HG03520 (cell line): Measurements from ENCODE around the gene MAGEF1.
"Not testable (repeated sequence)": the region's sequence is repeated elsewhere in the genome, so short reads cannot be mapped to it uniquely, and the experiment has no call there.

Experiments used
- ATAC-seq: cut with Tn5 transposase; IDR thresholded peaks from one replicate; pipeline ENCODE4 v1.9.1; 2021; ENCODE audit warnings: mild to moderate bottlenecking, moderate library complexity; ENCODE audit not compliant: unreplicated experiment

Gene MAGEF1

DNA sequence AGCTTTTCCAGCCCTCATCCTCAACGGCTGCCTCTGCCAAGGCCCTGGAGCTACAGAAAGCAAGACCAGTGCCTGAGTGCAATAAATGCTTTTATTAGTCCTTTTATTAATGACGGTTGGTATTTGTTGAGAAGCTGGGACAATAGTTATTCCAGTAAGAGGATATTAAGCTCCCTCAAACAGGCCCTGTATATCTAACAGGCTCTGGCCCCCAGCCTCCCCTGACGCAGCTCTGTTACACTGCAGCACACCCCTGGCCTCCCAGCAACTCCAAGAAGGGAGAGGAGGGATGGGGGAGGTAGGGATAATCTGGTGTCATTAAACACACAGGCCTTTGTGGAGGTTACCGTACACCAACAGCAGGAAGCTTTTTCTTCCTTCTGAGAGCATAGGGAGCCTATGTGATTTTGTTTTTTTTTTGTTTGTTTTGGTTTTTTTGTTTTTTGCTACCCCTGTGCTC lies 30.8 kb upstream of the MAGEF1 start:
- no peak for ATAC-seq

- no peak for ATAC-seq
Measured at GRCh38 chr3:184741798-184742675, 30.2 kb upstream of the MAGEF1 start.

- no peak for ATAC-seq
Measured at GRCh38 chr3:184741259-184741556, 29.3 kb upstream of the MAGEF1 start.

DNA sequence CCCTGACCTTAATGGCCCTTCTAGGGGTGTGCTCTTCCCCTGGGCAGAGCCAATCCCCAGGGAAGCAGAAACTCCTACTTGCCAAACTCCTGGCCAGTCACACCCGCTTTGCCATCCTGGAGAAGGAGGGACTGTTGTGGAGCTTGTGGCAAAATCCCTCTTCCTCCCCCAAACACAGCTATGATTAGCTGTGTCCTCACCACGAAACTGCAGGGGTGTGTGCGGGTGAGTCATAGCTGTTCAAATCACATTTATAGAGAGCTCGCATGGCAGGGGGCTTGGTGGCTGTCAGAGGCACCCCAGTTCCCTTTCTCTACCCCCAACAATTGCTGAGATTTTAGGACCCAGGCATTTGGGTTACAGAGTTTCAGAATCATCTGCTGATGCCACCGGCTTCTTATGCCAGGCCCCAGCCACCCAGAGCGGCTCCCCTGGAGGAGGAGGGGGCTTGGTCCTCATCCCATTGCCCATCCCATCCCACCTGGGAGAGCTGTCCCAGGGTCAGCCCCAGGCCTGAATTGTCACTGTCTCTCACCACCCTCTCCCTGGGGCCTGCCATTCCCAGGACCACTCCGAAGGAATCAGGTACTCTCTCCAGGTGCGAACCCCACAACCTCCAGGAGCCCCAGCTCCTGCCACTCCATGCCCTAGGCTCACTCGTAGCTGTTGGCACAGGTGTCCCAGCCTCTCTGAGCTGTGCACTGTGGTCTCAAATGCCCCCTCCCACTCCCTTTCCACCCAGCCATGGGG lies 28.8 kb upstream of the MAGEF1 start:
- no peak for ATAC-seq

DNA sequence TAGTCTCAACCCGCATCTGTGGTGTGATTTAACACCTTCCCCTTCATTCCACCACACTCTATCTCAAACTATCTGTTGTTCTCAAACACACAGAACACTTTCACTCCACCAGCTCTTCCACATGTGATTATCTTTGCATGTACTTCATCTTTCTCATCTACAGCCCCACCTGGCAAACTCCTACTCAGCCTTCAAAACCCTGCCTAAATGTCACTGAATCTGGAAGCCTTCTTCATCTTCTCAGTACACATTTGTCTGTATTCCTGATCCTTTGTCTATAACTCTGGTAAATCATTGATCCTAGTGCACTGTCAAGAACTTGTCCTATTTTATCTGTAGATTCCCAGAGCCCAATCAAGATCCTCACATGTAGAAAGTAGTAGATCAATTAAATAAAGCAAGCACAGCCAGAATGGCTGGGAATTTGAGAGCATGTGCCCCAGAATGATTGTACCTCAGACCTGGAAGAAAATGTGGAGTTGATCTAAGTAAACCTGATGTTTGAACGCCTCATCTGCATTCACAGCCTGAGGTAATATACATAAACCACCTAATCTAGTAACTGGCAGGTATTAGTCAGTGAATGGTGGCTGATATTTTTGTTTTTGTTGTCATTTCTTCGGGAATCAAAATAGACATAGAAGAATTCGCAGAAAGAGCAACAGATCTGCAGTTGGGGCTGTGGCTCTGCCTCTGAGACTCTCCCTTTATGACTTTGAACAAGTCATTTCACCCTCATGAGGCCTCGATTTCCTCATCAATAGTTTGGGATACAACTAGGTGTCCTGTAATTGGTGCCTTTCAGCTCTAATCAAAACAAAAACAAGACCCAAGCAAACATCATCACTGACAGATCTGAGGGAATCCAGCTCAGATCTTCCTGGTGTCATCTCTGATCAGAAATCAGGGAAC lies 28.0 kb upstream of the MAGEF1 start:
- ATAC-seq: no peak

- no peak for ATAC-seq
Measured at GRCh38 chr3:184738982-184739381, 27.1 kb upstream of the MAGEF1 start.

- ATAC-seq: no peak
Measured at GRCh38 chr3:184738506-184738890, 26.6 kb upstream of the MAGEF1 start.

DNA sequence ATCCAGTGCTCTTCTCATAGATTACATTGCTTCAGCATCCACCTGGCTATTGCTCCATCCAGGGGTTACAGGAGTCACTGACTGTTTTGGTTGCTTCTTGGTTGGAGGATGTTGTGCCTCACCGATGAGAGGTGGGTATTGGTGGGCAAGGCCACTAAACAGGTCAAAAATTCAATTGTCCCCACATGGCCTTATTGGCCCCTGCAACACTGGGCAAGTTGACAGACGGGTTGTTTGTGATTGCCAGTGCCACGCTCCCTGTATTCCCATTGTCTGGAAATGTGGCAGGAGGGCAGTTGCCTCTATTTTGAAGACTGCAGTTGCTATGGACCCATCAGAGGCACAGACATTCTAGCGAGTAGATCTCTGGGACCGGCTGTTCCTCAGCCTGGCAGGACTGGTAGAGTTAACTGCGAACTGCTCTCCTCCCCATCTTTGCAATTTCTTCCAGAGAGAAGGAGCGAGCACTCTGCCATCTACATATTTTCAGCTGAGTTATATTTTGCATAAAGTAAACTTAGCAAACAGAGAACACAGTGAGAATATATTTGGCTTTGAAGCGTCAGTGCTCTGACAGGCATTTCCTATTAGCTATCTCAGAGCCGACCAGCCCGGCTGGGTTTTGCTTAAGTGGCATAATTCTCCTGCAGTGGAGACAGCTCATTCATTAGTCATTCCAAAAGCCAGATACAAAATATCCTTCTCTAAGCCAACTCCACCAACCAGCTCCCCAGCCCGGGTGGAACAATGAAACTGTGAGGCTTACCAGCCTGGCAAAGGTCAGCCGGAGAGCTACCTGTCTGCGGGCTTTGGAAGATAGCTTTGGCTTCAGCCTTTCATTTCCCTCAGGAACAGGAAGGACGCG lies 26.0 kb upstream of the MAGEF1 start:
- ATAC-seq: no peak

- ATAC-seq: no peak
Measured at GRCh38 chr3:184737063-184737462, 25.2 kb upstream of the MAGEF1 start.

DNA sequence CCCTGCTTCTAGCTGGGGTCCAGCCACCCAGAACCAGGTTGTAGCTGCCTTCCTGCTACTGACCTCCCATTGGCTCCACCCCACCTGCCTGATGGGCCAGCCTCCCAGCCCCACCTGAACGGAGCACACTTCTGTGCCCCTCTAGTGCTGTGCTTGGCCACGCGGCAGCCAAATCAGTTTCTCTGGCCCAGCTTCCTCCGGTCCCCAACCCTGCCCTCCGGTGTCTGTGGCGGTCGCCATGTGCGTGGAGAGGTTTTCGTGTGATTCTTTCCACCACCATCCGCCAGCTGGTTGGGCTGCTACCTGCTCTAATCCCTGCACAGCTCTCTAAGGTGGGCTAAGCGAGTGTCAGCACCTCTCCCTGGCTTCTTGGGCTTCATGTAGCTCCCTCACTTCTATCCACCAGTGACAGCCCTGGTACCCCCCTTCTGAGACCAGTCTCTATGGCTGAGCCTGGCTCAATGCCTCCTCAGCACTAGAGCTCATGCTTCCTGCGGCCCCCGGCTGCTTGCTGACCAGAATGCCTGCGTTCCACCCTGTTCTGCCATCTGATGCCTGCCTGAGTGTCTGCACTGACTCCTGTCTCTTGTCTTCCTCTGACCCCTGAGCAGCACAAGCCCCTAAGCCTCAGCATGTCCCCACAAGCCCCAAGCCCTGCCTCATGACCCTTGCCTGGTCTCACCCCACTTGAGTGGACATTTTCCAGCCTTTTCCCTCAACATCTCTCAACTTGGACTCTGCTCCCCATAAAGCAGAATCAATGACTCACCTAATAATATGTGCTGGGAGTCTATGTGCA lies 23.2 kb upstream of the MAGEF1 start:
- no peak for ATAC-seq

DNA sequence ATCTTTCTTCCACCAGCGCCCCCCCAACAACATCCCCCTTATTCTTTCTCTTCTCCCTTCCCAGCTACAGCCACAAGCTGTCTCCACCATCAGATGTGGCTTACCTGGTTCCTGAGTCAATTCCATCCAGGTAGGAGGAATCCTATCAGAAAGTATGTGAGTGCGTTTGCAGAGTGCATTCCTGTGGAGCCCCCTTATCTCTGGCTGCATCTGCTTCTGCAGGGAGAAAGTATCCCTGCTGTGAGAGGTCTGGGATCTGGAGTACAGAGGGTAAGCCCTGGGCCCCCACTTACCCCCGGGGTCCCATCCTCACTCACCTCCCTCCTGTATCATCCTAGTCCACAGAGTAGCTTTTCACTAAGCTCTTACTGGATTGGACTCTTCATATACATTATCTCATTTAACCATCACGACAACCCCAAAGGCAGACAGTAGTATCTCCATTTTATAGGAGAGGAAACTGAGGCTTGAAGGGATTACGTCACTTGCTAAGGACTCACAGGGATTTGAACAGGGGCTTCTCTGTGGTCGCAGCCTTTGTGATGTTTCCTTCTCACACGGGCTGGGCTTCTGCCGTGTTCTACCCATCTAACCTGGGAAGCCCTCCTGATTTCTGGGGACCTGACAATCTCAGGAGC lies 22.2 kb upstream of the MAGEF1 start:
- no peak for ATAC-seq

DNA sequence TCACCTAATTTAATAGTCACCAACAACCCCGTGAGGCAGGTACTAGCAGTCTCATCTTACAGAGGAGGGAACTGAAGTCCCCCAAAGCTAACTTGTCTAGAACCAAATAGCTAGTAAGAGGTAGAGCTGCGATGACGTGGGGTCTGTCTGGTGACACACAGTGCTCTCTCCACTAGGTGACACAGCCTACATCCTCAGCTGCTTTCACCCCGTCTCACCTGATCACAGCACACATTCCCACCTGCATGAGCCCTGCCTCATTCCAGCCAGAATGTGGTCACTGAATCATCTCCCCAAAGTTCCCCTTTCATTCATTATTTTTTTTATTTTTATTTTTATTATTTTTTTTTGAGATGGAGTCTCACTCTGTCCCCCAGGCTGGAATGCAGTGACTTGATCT lies 21.3 kb upstream of the MAGEF1 start:
- no peak for ATAC-seq

- no peak for ATAC-seq
Measured at GRCh38 chr3:184731786-184732537, 20.1 kb upstream of the MAGEF1 start.

GRCh38 chr3:184730924-184731323 lies 19.1 kb upstream of the MAGEF1 start:
- no peak for ATAC-seq

- not testable (repeated sequence) for ATAC-seq
Measured at GRCh38 chr3:184729154-184729553, 17.3 kb upstream of the MAGEF1 start.

GRCh38 chr3:184728010-184728527 lies 16.2 kb upstream of the MAGEF1 start:
- ATAC-seq: no peak

GRCh38 chr3:184727357-184728009 lies 15.6 kb upstream of the MAGEF1 start:
- ATAC-seq: no peak

DNA sequence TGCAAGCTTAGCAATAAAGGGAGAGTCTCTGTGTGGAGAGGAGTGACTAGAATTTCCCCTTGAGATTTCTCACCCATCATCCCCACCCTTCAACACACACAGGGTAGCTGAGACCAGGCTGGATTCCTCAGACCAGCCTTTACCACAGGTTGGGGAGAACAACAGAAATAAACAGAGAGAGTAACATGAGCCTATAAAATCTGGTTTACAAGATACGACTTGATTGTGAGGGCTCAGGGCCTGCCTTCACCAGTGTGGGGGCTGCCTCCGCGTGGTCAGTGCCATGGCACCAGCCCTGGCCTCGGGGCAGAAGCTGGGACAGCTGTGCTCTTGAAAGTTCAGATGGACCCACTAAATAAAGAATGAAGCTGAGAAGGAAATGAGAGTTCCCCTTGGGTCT lies 14.6 kb upstream of the MAGEF1 start:
- no peak for ATAC-seq
